Small intestine (tissue), 7 donors: Measurements from ENCODE around the gene GMDS. TPM values are rescaled to one million over a fixed set of nuclear protein-coding genes. Genes with fewer than 3 reads are reported as not detected.
A peak's percentile ranks its signal among the peaks of the same experiment; 100 is the strongest.

Experiments
- DNase-seq, 2 donors: peaks; one replicate each; pipeline versions ENCODE4 v3.0.0 to v3.0.0-alpha.2; 2013
- FAIRE-seq: peaks from 2 replicates; lab custom pipeline; 2012; peaks lifted over from hg19 to GRCh38; lab: Jason Lieb, UNC
- H3K27ac ChIP-seq, 3 donors: one replicate each; pipeline ENCODE4 v1.5.1; 2013; ENCODE audit warnings: low read length in 2 of 3, mild to moderate bottlenecking in 2 of 3, control low read depth in 1 of 3, inconsistent platforms in 1 of 3, low read depth in 1 of 3, moderate library complexity in 1 of 3
- H3K27me3 ChIP-seq, 3 donors: one replicate each; pipeline ENCODE4 v1.6.1; 2013; ENCODE audit warnings: low read length in 3 of 3, inconsistent platforms in 1 of 3; ENCODE audit not compliant: control insufficient read depth in 3 of 3, insufficient read depth in 3 of 3
- H3K36me3 ChIP-seq, 3 donors: one replicate each; pipeline ENCODE4 v1.6.1; 2013; ENCODE audit warnings: low read length in 3 of 3, inconsistent platforms in 1 of 3, low read depth in 1 of 3, mild to moderate bottlenecking in 1 of 3, moderate library complexity in 1 of 3; ENCODE audit not compliant: control insufficient read depth in 3 of 3, insufficient read depth in 2 of 3
- H3K4me1 ChIP-seq, 3 donors: one replicate each; pipeline ENCODE4 v1.6.1; 2013; ENCODE audit warnings: low read length in 2 of 3, inconsistent platforms in 1 of 3, low read depth in 1 of 3, mild to moderate bottlenecking in 1 of 3, moderate library complexity in 1 of 3; ENCODE audit not compliant: control insufficient read depth in 3 of 3, insufficient read depth in 2 of 3
- H3K4me3 ChIP-seq, 3 donors: one replicate each; pipeline ENCODE4 v1.5.1; 2013; ENCODE audit warnings: low read length in 3 of 3, control low read depth in 1 of 3, inconsistent platforms in 1 of 3, low read depth in 1 of 3, mild to moderate bottlenecking in 1 of 3, moderate library complexity in 1 of 3
- H3K9me3 ChIP-seq, 2 donors: one replicate each; pipeline ENCODE4 v1.6.1; 2013; ENCODE audit warnings: low read depth in 1 of 2, low read length in 1 of 2; ENCODE audit not compliant: control insufficient read depth in 2 of 2, insufficient read depth in 1 of 2
- WGBS, 3 donors: extraction: QIAGEN DNeasy Blood & Tissue Kit; methylation state at CpG; one replicate each; pipeline ENCODE4 v1.1.7; 2013; 5-methylcytosine and 5-hydroxymethylcytosine counted together
- polyA plus RNA-seq, 4 donors: library from polyadenylated mRNA; stranded (reverse) in 3 of 4; unstranded in 1 of 4; fragments of 200-250 nt in 3 of 4; fragments of 120-200 nt in 1 of 4; gene quantifications; one replicate each; pipeline versions ENCODE4 v1.2.1 to v1.2.3, GENCODE V29; 2013
- donor health status: healthy with polysubstance abuse.
- donor health status: control.
- donor health status: control.
- donor health status: Bipolar disorder and iron deficiency.
- donor health status: healthy.

The GMDS gene
- polyA plus RNA-seq, 4 donors: 64.5 to 243 (median 200) TPM

DNA sequence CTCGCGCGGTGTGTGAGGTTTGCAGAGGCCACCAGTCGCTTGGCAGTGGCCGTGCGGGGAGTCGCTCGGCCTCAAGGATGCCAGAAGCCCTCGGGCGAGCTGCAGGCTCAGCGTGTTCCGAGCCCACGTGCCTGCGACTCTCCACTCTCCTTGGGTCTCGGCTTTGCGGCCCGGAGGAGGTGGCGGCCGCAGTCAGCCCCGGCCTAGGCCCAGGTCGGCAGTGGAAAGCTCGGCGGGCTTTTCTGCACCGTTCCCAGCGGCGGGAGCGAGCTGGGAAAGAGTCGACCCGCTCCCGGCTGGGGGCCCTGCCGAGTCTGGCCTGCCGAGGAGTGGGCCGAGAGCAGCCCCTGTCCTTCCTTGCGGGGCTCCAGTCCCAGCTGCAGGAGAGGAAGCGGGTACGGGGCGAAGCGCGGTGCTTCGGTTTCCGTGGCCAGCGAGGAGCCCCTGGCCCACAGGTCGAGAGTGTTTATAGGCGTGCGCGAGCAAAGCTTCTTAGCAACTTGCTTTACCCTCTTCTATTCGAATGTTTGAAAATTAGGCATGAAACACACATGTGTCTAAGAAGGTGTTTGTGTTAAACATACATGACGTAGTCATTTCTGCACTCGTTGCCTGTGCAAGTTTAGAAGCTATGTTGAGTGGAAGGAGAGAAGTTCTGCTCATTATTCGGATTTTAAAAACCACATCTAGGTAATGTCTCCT, 630.1 kb downstream of the GMDS start:
- WGBS, 3 donors: 48 to 78% (median 72%) methylated on average over 46 to 50 of the region's 50 CpGs
- Histone ChIP-seq H3K9me3 (peaks cover 0 to 4% of the 10 kb centered on the region in 2 donors), H3K36me3 (no peaks in the 10 kb centered on the region), H3K4me3 (peak overlapping the region in 1 of 3 donors; percentile 20), H3K4me1 (peaks cover 0 to 8% (median 7%) of the 10 kb centered on the region in 3 donors), H3K27ac (no peak overlapping the region), H3K27me3 (peaks cover 13 to 87% (median 38%) of the 10 kb centered on the region in 3 donors)
- FAIRE-seq (no peak), DNase-seq (no peak)

DNA sequence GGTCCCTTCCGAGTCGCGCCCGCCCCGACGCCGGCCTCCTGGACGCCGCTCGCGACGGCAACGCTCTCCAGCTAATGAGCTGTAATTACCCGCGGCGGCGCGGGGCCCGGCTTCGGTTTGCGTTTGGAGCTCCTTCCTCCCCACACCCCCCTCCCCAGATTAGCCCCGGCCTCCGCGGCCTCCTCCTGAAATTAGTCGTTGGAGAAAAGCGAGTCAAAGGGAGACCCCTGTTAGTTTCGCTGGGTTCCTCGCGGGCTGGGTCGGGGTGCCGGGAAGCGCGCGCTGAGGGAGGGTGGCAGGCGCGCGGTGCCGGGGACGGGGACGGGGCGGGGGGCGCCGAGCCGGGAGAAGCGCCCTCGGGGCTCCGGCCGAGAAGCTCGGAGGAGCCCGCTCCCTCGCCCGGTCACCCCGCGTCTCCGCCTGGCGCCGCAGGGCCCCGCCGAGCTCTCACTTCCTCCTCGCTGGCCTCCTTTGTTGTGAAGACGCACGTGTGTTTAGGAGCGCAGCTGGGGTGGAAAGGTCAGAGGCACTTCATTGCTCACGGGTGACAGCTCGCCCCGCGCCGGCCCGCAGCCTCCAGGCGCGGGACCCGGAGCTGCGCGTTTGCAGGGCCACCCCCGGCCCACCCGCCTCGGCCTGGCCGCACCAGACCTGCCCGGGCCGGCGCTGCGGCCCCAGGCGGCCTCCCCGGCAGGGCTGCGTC, 630.8 kb downstream of the GMDS start:
- no peak overlapping the region for H3K27ac ChIP-seq
- H3K9me3 ChIP-seq: peaks cover 0 to 4% of the 10 kb centered on the region in 2 donors
- FAIRE-seq (no peak), DNase-seq (peak; percentile 46 to 68)
- peak overlapping the region in 2 of 3 donors; percentile 13 to 30 for H3K4me3 ChIP-seq
- 5 to 9% (median 5%) methylated on average over 56 to 85 of the region's 85 CpGs for WGBS, 3 donors
- H3K36me3 ChIP-seq: no peaks in the 10 kb centered on the region
- H3K4me1 ChIP-seq: peaks cover 0 to 7% (median 3%) of the 10 kb centered on the region in 3 donors
- H3K27me3 ChIP-seq: peaks cover 18 to 80% (median 35%) of the 10 kb centered on the region in 3 donors

DNA sequence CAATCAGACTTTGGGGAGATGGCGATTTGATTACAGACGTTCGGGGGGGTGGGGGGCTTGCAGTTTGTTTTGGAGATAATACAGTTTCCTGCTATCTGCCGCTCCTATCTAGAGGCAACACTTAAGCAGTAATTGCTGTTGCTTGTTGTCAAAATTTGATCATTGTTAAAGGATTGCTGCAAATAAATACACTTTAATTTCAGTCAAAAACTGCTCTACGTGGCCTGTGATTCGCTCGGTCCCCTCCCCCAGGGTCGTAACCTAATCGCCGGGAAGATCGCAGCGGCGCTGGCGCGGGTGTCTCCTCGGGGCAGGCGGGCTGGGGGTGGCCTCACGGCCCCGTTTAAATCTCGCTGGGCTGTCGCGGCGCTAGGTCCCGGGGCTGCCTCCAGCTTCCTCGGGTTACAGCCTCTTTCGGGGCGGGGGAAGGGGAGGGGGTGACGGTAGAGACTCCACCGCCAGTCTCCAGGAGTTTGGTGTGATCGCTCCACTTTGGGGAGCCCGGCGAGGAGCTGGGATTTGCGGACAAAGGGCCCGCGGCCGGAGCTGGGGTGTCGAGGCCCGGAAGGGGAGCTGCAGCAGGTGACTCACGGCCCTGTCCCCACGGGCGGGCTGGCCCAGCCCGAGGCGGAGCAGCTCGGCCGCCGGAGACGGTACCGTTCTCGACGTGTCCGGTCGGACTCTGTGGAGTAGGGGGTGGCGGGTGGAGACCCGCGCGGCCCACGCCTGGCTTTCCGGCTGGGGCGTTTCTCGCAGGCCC, 631.5 kb downstream of the GMDS start:
- H3K9me3 ChIP-seq: peaks cover 0 to 4% of the 10 kb centered on the region in 2 donors
- FAIRE-seq (no peak), DNase-seq (peak in 1 of 2 donors; percentile 44)
- peaks cover 21 to 79% (median 37%) of the 10 kb centered on the region in 3 donors for H3K27me3 ChIP-seq
- H3K27ac ChIP-seq: no peak overlapping the region
- peaks cover 0 to 11% (median 7%) of the 10 kb centered on the region in 3 donors for H3K4me1 ChIP-seq
- peak overlapping the region in 1 of 3 donors; percentile 30 for H3K4me3 ChIP-seq
- 3 to 7% (median 6%) methylated on average over 45 to 60 of the region's 60 CpGs for WGBS, 3 donors
- H3K36me3 ChIP-seq: no peaks in the 10 kb centered on the region

DNA sequence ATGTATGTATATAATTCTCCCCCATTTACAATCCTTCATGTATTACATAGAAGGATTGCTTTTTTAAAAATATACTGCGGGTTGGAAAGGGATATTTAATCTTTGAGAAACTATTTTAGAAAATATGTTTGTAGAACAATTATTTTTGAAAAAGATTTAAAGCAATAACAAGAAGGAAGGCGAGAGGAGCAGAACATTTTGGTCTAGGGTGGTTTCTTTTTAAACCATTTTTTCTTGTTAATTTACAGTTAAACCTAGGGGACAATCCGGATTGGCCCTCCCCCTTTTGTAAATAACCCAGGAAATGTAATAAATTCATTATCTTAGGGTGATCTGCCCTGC, 632.1 kb downstream of the GMDS start:
- Histone ChIP-seq H3K27ac (no peak overlapping the region), H3K9me3 (peaks cover 0 to 4% of the 10 kb centered on the region in 2 donors), H3K4me1 (peaks cover 0 to 11% (median 7%) of the 10 kb centered on the region in 3 donors), H3K27me3 (peaks cover 22 to 79% (median 37%) of the 10 kb centered on the region in 3 donors), H3K4me3 (no peak overlapping the region), H3K36me3 (no peaks in the 10 kb centered on the region)
- no peak for FAIRE-seq
- WGBS, 3 donors: 15 to 21% (median 17%) methylated on average over 3 of the region's 3 CpGs
- DNase-seq: no peak

DNA sequence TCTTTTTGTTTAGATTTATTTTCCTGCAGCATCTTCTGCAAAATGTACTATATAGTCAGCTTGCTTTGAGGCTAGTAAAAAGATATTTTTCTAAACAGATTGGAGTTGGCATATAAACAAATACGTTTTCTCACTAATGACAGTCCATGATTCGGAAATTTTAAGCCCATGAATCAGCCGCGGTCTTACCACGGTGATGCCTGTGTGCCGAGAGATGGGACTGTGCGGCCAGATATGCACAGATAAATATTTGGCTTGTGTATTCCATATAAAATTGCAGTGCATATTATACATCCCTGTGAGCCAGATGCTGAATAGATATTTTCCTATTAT, 632.5 kb downstream of the GMDS start:
- no peak overlapping the region for H3K4me3 ChIP-seq
- peaks cover 0 to 4% of the 10 kb centered on the region in 2 donors for H3K9me3 ChIP-seq
- peaks cover 0 to 11% (median 7%) of the 10 kb centered on the region in 3 donors for H3K4me1 ChIP-seq
- H3K27me3 ChIP-seq: peaks cover 24 to 79% (median 40%) of the 10 kb centered on the region in 3 donors
- 12 to 21% (median 20%) methylated on average over 7 of the region's 7 CpGs for WGBS, 3 donors
- H3K27ac ChIP-seq: no peak overlapping the region
- FAIRE-seq (no peak), DNase-seq (no peak)
- no peaks in the 10 kb centered on the region for H3K36me3 ChIP-seq

DNA sequence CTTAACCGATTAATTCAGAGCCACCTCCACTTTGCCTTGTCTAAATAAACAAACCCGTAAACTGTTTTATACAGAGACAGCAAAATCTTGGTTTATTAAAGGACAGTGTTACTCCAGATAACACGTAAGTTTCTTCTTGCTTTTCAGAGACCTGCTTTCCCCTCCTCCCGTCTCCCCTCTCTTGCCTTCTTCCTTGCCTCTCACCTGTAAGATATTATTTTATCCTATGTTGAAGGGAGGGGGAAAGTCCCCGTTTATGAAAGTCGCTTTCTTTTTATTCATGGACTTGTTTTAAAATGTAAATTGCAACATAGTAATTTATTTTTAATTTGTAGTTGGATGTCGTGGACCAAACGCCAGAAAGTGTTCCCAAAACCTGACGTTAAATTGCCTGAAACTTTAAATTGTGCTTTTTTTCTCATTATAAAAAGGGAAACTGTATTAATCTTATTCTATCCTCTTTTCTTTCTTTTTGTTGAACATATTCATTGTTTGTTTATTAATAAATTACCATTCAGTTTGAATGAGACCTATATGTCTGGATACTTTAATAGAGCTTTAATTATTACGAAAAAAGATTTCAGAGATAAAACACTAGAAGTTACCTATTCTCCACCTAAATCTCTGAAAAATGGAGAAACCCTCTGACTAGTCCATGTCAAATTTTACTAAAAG, 633.0 kb downstream of the GMDS start:
- peaks cover 27 to 79% (median 45%) of the 10 kb centered on the region in 3 donors for H3K27me3 ChIP-seq
- FAIRE-seq: no peak
- 9 to 22% (median 17%) methylated on average over 10 of the region's 10 CpGs for WGBS, 3 donors
- DNase-seq: no peak
- peaks cover 0 to 14% (median 7%) of the 10 kb centered on the region in 3 donors for H3K4me1 ChIP-seq
- peaks cover 0 to 4% of the 10 kb centered on the region in 2 donors for H3K9me3 ChIP-seq
- peak overlapping the region in 1 of 3 donors; percentile 70 for H3K4me3 ChIP-seq
- no peaks in the 10 kb centered on the region for H3K36me3 ChIP-seq
- H3K27ac ChIP-seq: no peak overlapping the region

DNA sequence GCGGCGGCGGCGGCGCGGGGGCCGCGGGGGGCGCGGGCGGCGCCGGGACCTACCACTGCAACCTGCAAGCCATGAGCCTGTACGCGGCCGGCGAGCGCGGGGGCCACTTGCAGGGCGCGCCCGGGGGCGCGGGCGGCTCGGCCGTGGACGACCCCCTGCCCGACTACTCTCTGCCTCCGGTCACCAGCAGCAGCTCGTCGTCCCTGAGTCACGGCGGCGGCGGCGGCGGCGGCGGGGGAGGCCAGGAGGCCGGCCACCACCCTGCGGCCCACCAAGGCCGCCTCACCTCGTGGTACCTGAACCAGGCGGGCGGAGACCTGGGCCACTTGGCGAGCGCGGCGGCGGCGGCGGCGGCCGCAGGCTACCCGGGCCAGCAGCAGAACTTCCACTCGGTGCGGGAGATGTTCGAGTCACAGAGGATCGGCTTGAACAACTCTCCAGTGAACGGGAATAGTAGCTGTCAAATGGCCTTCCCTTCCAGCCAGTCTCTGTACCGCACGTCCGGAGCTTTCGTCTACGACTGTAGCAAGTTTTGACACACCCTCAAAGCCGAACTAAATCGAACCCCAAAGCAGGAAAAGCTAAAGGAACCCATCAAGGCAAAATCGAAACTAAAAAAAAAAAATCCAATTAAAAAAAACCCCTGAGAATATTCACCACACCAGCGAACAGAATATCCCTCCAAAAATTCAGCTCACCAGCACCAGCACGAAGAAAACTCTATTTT, 633.7 kb downstream of the GMDS start:
- Histone ChIP-seq H3K27ac (no peak overlapping the region), H3K9me3 (peaks cover 0 to 4% of the 10 kb centered on the region in 2 donors), H3K4me1 (peaks cover 0 to 15% (median 7%) of the 10 kb centered on the region in 3 donors), H3K36me3 (no peaks in the 10 kb centered on the region), H3K27me3 (peaks cover 27 to 79% (median 52%) of the 10 kb centered on the region in 3 donors), H3K4me3 (peak overlapping the region in 1 of 3 donors; percentile 70)
- WGBS, 3 donors: 1 to 3% (median 2%) methylated on average over 46 to 71 of the region's 71 CpGs
- FAIRE-seq (no peak), DNase-seq (peak in 1 of 2 donors; percentile 58)
